Measurements from ENCODE around the gene LIMA1.
"Not testable (repeated sequence)": the region's sequence is repeated elsewhere in the genome, so short reads cannot be mapped to it uniquely, and the experiment has no call there.

LIMA1 gene

GRCh38 chr12:50283229-50283923 is at the start of gene LIMA1:
LIMA1 (minus strand) TSS chr12:50283520; CDS start chr12:50248751, 34,769 bp downstream.
- peak; percentile 69 for DNase-seq

GRCh38 chr12:50331745-50332144 is 48.4 kb upstream of the LIMA1 start:
- DNase-seq: no peak

- DNase-seq: not testable (repeated sequence)
These were observed 45.3 kb upstream of the LIMA1 start for GRCh38 chr12:50328664-50329063.

- DNase-seq: no peak
These were observed 43.4 kb upstream of the LIMA1 start for GRCh38 chr12:50326590-50327284.

DNA sequence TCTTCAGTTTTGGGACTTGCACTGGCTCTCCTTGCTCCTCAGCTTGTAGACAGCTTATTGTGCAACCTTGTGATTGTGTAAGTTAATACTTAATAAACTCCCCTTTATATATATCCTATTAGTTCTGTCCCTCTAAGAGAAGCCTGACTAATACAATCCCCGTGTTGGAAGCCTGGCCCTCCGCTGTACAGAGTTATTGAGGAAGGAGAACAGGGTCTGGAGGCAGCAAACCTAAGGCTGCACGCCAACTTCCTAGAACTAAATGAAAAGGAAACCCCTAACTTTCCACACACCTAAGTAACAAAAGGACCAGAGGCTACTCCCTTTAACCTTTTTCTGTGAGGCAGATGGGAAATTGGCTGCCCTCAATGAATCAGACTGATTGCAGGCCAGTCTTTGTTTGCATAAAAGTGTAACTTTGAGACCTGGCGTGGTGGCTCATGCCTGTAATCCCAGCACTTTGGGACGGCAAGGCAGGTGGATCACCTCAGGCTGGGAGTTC is 42.6 kb upstream of the LIMA1 start:
- no peak for DNase-seq

DNA sequence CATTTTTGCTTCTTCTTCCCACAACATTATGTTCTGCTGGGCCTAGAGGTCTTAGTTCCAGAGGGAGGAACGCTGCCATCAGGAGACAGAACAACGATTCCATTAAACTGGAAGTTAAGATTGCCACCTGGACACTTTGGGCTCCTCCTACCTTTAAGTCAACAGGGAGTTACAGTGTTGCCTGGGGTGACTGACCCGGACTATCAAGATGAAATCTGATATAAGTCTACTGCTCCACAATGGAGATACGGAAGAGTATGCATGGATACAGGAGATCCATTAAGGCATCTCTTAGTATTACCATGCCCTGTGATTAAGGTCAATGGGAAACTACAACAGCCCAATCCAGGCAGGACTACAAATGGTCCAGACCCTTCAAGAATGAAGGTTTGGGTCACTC is 41.5 kb upstream of the LIMA1 start:
- not testable (repeated sequence) for DNase-seq

GRCh38 chr12:50324077-50324476 is 40.8 kb upstream of the LIMA1 start:
- DNase-seq: not testable (repeated sequence)

DNA sequence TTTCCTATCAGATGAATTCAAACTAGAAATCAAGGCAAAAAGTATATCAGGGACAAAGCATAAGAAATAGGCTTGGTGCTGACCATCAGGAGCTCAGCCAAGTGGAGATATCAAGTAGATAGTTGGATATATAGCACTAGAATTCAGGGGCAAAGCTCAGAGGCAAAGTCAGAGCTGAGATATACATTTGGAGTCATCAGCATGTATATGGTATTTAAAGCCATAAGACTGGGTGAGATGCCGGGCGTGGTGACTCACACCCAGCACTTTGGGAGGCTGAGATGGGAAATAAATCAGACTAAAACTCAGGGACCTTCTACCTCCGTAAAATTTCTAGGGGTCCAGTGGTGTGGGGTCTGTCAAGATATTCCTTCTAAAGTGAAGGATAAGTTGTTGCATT is 38.9 kb upstream of the LIMA1 start:
- DNase-seq: no peak

DNA sequence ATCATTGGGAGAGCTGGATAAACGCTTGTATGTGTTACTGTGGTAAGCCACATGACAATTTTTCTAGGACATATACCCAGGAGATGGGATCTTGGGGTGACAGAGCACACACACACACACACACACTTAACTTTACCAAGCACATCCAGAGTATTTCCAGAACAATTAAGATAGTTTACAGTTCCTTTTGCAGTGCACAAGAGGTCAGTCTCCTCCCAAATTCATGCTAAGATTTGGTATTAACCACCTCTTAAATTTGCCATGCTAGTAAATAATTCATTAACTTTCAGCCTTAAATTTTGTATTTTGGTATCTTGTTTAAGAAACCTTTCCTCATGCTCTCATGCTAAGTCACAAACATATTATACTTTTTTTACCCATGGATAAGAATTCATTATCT is 33.9 kb upstream of the LIMA1 start:
- DNase-seq: no peak

GRCh38 chr12:50315803-50316202 is 32.5 kb upstream of the LIMA1 start:
- DNase-seq: no peak

GRCh38 chr12:50314636-50315312 is 31.5 kb upstream of the LIMA1 start:
- no peak for DNase-seq

GRCh38 chr12:50313971-50314370 is 30.7 kb upstream of the LIMA1 start:
- not testable (repeated sequence) for DNase-seq

GRCh38 chr12:50313256-50313931 is 30.1 kb upstream of the LIMA1 start:
- DNase-seq: no peak

DNA sequence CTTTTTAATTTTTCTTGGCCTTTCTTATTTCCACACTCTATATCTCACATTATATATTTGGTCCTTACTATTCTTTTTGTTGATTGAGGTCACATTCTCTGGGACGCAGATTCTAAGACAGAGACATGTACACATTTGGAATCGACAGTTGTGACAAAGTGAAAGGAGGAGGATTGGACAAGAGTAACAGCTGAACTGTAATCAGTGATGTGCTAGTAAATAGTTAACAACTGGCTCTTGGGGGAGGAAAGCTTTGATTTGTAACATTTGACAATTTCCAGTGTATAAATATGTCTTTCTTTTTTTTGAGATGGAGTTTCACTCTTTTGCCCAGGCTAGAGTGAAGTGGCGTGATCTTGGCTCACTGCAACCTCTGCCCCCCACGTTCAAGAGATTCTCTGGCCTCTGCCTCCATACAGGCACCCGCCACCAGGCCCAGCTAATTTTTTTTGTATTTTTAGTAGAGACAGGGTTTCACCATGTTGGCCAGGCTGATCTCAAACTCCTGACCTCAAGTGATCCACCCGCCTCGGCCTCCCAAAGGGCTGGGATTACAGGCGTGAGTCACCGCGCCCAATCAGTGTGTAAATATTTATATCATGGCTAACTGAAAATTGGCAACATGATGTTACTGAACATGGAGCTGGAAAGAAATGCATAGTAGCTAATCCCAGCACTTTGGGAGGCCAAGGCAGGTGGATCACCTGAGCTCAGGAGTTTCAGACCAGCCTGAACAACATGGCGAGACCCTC is 28.7 kb upstream of the LIMA1 start:
- DNase-seq: not testable (repeated sequence)

- DNase-seq: no peak
These were observed 26.6 kb upstream of the LIMA1 start for GRCh38 chr12:50309950-50310349.

- no peak for DNase-seq
These were observed 19.4 kb upstream of the LIMA1 start for GRCh38 chr12:50302686-50303085.

GRCh38 chr12:50297996-50298395 is 14.7 kb upstream of the LIMA1 start:
- DNase-seq: peak; percentile 5

- peak; percentile 6 for DNase-seq
These were observed 13.7 kb upstream of the LIMA1 start for GRCh38 chr12:50297027-50297426.

GRCh38 chr12:50296554-50296953 is 13.2 kb upstream of the LIMA1 start:
- DNase-seq: no peak

DNA sequence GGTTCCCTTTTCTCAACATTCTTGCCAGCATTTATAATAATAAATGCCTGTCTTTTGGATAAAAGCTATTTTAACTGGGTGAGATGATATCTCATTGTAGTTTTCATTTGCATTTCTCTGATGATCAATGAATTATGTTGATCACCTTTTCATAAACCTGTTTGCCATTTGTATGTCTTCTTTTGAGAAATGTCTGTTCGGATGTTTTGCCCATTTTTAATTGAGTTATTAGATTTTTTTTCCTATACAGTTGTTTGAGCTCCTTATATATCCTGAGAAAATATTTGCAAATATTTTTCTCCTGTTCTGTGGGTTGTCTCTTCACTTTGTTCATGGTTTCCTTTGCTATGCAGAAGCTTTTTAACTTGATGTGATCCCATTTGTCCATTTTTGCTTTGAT is 8.1 kb upstream of the LIMA1 start:
- DNase-seq: no peak

DNA sequence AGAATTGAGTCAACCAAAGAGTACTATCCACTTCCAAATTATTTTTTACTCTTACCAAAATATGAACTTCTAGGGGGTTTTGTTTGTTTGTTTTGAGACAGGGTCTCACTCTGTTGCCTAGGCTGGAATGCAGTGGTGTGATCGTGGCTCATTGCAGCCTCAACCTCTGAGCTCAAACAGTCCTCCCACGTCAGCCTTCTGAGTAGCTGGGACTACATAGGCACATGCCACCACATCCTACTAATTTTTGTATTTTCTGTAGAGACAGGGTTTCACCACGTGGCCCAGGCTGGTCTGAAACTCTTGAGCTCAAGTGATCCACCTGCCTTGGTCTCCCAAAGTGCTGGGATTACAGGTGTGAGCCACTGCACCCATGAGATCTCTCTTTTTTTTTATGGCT is 7.4 kb upstream of the LIMA1 start:
- DNase-seq: not testable (repeated sequence)

DNA sequence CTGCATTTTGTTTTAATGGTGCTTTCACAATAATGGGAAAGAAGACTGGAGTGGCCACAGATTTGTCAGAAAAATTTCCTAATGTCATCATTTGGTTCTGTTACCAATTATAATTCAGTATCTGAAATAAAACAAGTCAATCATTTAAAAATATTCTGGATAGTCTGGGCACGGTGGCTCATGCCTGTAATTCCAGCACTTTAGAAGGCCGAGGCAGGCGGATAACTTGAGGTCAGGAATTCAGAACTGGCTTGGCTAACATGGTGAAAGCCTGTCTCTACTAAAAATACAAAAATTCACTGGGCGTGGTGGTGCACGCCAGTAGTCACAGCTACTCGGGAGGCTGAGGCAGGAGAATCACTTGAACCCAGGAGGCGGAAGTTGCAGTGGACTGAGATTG is 4.0 kb upstream of the LIMA1 start:
- no peak for DNase-seq

Data from MV-4-11 (cell line).